Activated gamma-delta T cell treated with anti-CD3 and anti-CD28 coated beads, Interleukin-2, amount 50 U/mL, for 16 hours (primary cell): ENCODE measurements around the gene CHN1.

ENCODE experiments used
- DNase-seq: peaks from one replicate; pipeline ENCODE4 v3.0.0-alpha.2; 2020; ENCODE audit warnings: low read depth

The CHN1 gene

DNA sequence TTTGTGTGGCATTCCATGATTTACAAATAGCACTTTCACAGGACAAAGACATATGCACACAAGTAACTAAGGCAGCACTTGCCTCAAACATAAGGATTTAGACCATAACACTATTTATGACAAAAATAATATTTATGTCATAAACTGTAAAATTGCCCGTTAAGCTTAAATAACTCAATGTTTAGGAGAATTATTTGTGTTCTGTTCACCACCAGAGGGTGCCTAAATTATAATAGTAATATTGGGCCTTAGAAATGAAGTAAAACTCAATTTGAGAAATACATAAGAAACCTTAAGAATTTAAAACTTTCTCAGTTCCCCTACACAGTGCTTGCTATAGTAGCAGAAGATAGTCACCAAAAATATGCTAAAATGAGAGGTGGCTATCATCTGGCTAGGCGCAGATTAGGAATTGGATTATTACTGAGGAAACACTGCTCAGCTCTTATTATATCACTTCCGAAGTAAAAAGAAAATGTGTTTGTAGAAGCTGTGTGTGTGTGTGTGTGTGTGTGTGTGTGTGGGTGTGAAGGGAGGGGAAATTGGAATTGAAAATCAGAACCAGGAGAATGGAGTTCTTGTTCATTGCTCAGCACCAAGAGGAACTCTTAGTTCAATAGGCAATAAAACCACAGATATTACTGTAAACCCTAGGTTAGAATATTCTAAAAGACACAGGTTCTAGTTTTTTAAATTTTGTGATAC is 4.9 kb upstream of the CHN1 start:
- no peak for DNase-seq

GRCh38 chr2:175008801-175009495 is 3.8 kb upstream of the CHN1 start:
- no peak for DNase-seq

- DNase-seq: no peak
Observed at GRCh38 chr2:175008009-175008408, 2.8 kb upstream of the CHN1 start.

DNA sequence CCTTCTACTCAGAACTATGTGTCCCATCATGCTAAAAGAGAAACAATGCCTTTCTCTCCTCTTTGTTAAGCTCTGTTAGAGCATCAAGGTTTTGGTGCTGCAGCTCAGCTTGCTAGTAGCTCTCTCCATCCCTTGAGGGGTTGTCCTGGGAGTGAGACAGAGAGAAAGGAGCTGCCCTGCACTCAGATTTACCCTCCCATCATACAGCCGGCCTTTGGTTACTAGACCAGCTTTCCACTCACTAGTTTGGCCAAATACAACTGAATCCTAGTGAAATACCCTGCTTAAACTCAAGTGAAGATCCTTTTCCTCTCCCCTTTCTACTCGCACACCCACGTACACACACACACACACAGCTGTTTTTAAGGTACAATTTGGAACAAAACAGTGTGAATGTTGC is 2.3 kb upstream of the CHN1 start:
- DNase-seq: no peak

DNA sequence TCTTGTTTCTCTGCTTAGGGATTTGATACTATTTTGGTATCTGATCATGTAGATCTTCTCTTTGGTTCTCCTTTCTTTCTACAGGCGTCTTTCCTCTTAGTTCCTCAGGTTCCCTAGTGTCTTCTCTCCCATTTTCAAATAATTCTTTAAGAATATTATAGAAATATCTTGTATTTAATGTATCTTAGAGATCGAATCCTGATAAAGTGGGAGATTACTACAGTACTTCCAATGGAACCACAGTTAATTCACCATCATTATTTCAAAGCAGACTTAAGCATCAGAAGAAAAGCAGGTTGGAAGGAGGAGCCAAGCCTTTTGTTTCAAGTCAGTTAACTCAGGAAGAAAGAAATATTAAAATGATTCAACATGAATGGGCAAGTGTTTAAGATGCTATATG is 1.1 kb upstream of the CHN1 start:
- no peak for DNase-seq

GRCh38 chr2:175005733-175006264 is 618 bp upstream of the CHN1 start:
- no peak for DNase-seq

DNA sequence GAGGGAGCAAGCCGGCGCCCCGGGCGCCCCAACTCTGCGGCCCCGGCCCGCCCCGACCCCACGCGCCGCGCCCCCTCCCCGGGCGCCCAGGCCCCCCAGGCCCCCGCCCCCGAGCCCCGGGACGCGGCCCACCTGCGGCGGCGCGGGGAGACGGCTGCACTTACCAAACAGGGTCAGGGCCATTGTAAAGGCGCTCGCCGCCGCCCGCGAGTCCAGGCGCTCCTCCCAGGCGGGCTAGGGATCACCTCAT is 526 bp downstream of the CHN1 start:
- no peak for DNase-seq

DNA sequence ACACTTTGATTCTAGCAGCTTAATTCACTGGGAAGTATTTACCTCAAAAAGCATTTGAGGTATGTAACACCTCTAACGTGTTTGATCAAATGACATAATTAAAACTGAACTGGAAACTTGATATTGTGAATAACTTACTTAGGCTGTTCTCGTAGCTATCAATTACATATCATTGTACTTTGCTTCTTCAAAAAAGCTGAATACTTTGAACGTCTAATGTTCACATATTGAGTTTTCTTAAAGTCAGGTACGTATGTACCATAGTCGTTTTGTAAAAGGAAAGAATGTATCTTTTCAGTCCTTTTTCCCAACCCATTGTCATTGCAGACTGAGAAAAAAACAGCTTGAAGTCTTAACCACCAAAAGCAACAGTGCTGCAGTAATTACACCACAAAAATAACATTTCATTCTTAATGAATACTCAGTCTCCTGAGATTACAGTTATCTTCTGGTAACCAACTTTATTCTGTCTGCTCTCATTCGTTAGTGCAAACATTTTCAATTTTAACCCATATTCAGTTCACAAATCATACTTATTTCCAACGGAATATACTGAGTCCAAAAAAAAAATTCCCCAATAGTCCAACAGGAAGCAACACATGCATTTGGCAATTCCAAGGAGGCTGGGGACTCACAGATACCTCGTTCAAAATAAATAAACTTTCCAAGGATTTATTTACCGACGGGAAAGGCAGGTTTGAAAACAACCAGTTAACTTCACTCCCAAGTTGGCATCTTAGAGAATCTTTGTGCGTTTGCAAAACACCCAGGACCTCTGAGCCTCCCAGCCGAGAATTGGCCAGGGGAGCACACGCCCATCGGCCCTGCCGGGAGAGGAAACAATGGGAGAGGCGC is 1.1 kb downstream of the CHN1 start:
- DNase-seq: no peak

- DNase-seq: no peak
Observed at GRCh38 chr2:175002547-175003274, 2.5 kb downstream of the CHN1 start.

DNA sequence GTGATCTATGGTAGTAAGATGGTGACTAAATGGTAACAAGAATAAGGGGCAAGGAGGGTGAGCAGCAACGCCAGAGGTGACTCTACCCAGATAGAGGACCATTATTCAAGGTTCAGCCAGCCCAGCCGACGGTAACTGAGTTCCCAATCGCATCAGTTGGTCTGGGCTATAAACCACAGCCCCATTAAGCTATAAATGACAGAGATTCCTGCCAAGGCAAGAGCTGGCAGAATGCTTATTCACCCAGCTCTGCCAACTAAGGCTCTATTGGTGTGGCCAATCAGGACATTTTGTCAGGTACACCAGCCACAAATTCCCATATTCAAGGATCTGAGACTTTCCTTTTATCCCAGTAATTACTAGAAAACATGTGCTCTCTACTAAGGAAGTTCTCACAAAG is 3.6 kb downstream of the CHN1 start:
- DNase-seq: no peak

DNA sequence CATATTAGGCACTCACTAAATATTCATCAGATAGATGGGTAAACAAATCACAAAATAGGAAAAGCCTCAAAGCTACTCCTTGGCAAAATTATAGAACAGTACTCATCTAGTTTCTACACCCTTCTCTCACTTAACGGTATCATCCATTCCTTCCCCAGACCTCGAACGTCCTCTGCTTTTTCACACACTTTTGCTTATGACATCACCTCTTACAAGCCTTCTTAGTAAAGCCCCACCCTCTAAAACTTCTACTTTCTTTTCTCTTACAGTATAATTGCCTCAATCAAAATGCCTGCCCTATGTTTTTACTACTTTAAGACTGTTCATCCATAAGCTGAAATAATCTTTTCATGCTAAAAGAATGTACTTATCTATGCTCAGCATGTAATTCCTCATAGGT is 8.1 kb downstream of the CHN1 start:
- DNase-seq: no peak

- no peak for DNase-seq
Observed at GRCh38 chr2:174996622-174997021, 8.6 kb downstream of the CHN1 start.

- no peak for DNase-seq
Observed at GRCh38 chr2:174994381-174994780, 10.8 kb downstream of the CHN1 start.

DNA sequence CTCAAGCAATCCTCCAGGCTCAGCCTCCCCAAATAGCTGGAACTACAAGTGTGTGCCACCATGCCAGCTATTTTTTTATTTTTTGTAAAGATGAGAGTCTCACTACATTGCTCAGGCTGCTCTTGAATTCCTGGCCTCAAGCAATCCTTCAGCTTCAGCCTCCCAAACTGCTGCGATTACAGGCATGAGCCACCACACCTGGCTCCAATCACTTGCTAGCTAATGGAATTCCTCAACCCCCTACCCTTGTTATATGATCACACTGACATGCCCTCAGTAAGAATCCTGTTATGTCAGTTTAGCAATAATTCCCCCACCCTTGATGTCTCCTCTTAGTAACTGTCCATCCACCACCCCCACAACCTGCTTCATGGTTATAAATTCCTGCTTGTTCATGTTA is 12.3 kb downstream of the CHN1 start:
- DNase-seq: no peak

DNA sequence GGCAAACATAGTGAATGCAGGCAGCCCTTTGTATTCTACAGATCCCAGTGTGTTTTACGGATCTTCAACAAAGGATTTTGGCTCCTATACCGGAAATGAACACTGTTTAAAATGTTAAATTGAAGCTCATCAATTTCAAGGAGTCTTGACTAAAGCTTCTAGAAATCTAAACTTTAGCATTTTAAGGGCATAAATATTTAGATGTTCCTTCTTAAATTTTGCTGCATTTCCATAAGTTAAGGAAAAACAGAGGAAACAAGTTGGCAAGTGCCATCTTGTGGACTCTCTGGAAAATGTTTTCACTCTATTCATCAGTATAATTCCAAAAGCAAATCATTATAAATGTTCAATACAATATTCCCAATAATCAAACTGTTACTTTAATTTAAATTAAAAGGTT is 19.6 kb downstream of the CHN1 start:
- no peak for DNase-seq

GRCh38 chr2:174984561-174984960 is 20.6 kb downstream of the CHN1 start:
- no peak for DNase-seq

DNA sequence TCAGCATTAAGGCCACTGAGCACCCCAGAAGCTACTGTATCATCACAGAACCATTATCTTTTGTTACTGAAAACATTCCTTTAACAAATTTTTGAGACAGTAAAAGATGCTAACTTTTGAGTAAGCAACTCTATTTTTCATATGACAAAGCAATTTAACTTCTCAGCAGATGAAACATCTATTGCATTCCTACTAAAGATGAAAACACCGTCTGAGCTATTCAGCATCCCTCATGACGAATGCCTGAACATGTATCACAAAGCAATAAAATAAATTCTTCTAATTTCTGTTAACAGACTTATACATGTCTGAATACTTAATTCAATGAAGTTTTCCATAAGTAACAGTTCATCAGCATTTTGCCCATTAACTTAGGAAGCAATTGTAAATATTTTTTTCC is 23.9 kb downstream of the CHN1 start:
- DNase-seq: no peak

DNA sequence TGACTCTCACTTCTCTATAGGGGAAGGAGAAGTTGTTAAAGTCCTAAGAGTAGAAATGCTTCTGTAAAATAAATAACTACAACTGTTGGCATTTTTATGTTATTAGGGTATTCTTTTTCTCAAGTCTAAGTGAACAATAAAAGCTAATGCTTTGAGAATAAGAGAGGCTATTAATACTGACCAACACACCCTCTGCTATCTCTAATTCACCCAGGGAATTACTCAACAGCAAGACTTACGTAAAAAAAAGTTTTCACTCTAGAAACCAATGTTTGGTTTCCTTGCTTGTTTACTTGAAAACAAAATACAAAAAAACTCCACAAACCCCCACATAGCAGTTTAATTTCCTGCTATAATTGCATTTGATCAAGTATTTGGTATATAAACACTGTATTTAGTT is 25.2 kb downstream of the CHN1 start:
- DNase-seq: no peak

DNA sequence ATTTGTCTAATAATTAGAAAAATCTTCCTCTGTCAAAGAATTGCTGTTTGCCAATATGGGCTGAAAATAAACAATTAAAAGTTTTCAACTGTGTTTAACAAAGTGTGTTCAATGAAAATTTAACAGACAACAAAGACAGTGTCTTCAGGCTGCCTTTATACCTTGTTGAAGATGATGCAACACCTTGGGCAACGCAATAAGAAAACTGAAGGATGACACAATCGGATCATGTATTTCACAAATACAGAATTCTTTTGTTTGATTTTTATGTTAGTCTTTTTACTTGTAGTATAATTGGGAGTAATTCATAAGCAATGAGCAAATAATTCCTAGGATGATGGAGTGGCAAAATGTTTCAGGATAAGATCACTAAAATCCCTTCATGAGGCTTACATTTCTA is 27.8 kb downstream of the CHN1 start:
- no peak for DNase-seq

DNA sequence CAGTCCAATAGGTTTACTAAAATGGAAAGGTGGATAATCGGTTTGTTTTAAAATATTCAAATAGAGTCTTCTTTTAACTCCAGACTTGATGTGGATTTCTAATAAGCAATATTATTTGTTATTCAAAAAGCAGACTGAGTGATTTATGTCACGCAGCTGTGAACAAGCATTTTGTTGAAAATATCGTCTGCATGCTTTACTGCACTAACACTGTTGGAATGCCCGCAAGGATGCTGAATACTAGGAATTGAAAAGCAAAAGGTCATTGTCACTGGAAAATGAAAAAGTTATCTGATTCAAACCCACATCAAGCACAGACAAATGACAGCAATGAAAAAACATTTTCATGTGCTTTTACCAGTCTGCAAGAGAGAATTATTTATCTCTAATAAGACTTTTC is 31.1 kb downstream of the CHN1 start:
- no peak for DNase-seq

GRCh38 chr2:174972924-174973323 is 32.3 kb downstream of the CHN1 start:
- DNase-seq: no peak
